ENCODE results near the gene BRCC3.

Gene BRCC3

GRCh38 chrX:155148724-155149537 is 77.6 kb downstream of the BRCC3 start:
- no peak for DNase-seq

GRCh38 chrX:155169881-155170280 is 98.6 kb downstream of the BRCC3 start:
- DNase-seq, result no peak
